D721Med (cell line): ENCODE results near the gene ZFPL1.

Experiments
- DNase-seq: peaks from one replicate; pipeline ENCODE4 v3.0.0; 2011; ENCODE audit warnings: low spot score; ENCODE audit not compliant: insufficient read length
- FAIRE-seq: peaks from 2 replicates; lab custom pipeline; 2011; peaks lifted over from hg19 to GRCh38; lab: Jason Lieb, UNC
- CTCF ChIP-seq: IDR thresholded peaks from 2 replicates; pipeline ENCODE4 v1.5.1; 2012; ENCODE audit warnings: mild to moderate bottlenecking, control low read depth; ENCODE audit not compliant: insufficient read depth; ENCODE audit errors: missing control alignments

ZFPL1 gene

GRCh38 chr11:65110354-65110861, 26.4 kb downstream of the ZFPL1 start:
- DNase-seq (peak; percentile 83), FAIRE-seq (no peak)
- TF ChIP-seq CTCF: peak; percentile 75

GRCh38 chr11:65111159-65111743, 27.2 kb downstream of the ZFPL1 start:
- DNase-seq (no peak), FAIRE-seq (no peak)
- no peak for TF ChIP-seq CTCF

GRCh38 chr11:65111744-65112545, 27.9 kb downstream of the ZFPL1 start, which contains the start of gene TM7SF2:
Gene TM7SF2, plus strand, starts transcription at chr11:65111872. Its CDS starts 144 bp downstream, at chr11:65112016.
- TF ChIP-seq CTCF: no peak
- DNase-seq: peak; percentile 96
- no peak for FAIRE-seq

GRCh38 chr11:65112546-65113360, 28.7 kb downstream of the ZFPL1 start:
- no peak for FAIRE-seq
- TF ChIP-seq CTCF: peak; percentile 69
- DNase-seq: peak; percentile 55

- FAIRE-seq: no peak
- TF ChIP-seq CTCF: no peak
- no peak for DNase-seq
Observed at GRCh38 chr11:65113361-65113756, 29.3 kb downstream of the ZFPL1 start.

- FAIRE-seq: no peak
- no peak for TF ChIP-seq CTCF
- no peak for DNase-seq
Observed at GRCh38 chr11:65113839-65114238, 29.8 kb downstream of the ZFPL1 start.
